A549 (cell line): Measurements from ENCODE around the gene SELENOW. TPM values are rescaled to one million over a fixed set of nuclear protein-coding genes. Genes with fewer than 3 reads are reported as not detected.
"Not testable (repeated sequence)": the region's sequence is repeated elsewhere in the genome, so short reads cannot be mapped to it uniquely, and the experiment has no call there.

Experiments
- ATAC-seq, 2 experiments: fragments of 200-7000 bp in 1 of 2; fragments of >200 bp in 1 of 2; cut with Nextera tagmentation in 1 of 2; cut with Tn5 transposase in 1 of 2; 3 replicates each; pipeline versions ENCODE4 v1.8.0 to v1.9.1; 2018 to 2020; ENCODE audit warnings: mild to moderate bottlenecking in 1 of 2, moderate library complexity in 1 of 2
- CTCF ChIA-PET: fragments of 300-600 bp; sonication (Branson Sonifier 250); formaldehyde crosslinking; extraction: SDS; loops from one replicate; lab custom pipeline; 2021; ENCODE audit warnings: antibody characterized with exemption, inconsistent platforms; lab: Yijun Ruan, JAX
- POLR2A ChIA-PET: fragments of 350-600 bp; formaldehyde crosslinking; extraction: SDS; loops from one replicate; lab custom pipeline; 2021; ENCODE audit warnings: antibody characterized with exemption, inconsistent platforms; lab: Yijun Ruan, JAX
- DNase-seq, 2 experiments: peaks; one replicate each; pipeline versions ENCODE4 v3.0.0 to v3.0.0-alpha.2; 2011 to 2016; ENCODE audit warnings: low read depth in 1 of 2, low spot score in 1 of 2
- FAIRE-seq: peaks from 2 replicates; lab custom pipeline; 2011; peaks lifted over from hg19 to GRCh38; lab: Jason Lieb, UNC
- H3K27ac ChIP-seq, 2 experiments: fragments of >200 bp; sonication (Bioruptor Twin); formaldehyde crosslinking; 3 replicates each; pipeline ENCODE4 v1.5.1; 2016 to 2017
- H3K4me1 ChIP-seq: fragments of >200 bp; sonication (Bioruptor Twin); formaldehyde crosslinking; 3 replicates; pipeline ENCODE4 v1.6.1; 2016
- H3K4me2 ChIP-seq: fragments of >200 bp; sonication (Bioruptor Twin); formaldehyde crosslinking; 3 replicates; pipeline ENCODE4 v1.6.1; 2016
- H3K4me3 ChIP-seq: fragments of >200 bp; sonication (Bioruptor Twin); formaldehyde crosslinking; 3 replicates; pipeline ENCODE4 v1.5.1; 2016
- H3K9me3 ChIP-seq: fragments of >200 bp; sonication (Bioruptor Twin); formaldehyde crosslinking; 3 replicates; pipeline ENCODE4 v1.6.1; 2016
- CBX2 ChIP-seq: fragments of 200-600 bp; sonication (generic); IDR thresholded peaks from 2 replicates; pipeline ENCODE4 v1.6.1; 2016; ENCODE audit warnings: low read depth, mild to moderate bottlenecking, borderline replicate concordance
- CTCF ChIP-seq: fragments of >200 bp; sonication (Bioruptor Twin); formaldehyde crosslinking; IDR thresholded peaks from 3 replicates; pipeline ENCODE4 v1.5.1; 2016
- FOSL2 ChIP-seq, 2 experiments: fragments of 450-650 bp in 1 of 2; fragments of >200 bp in 1 of 2; sonication (Bioruptor Twin) in 1 of 2; formaldehyde crosslinking; IDR thresholded peaks; 2 replicates each; pipeline versions ENCODE4 v1.5.0 to v1.6.1; 2016 to 2020; ENCODE audit warnings: mild to moderate bottlenecking in 1 of 2, moderate library complexity in 1 of 2
- KDM1A ChIP-seq: fragments of 200-600 bp; sonication (generic); IDR thresholded peaks from 2 replicates; pipeline ENCODE4 v1.6.1; 2016; ENCODE audit warnings: low read depth, mild to moderate bottlenecking
- MYC ChIP-seq: IDR thresholded peaks from 2 replicates; pipeline ENCODE4 v1.6.1; 2012; ENCODE audit warnings: mild to moderate bottlenecking, inconsistent platforms, low read length, improper control_type of control experiment, borderline replicate concordance
- RAD21 ChIP-seq, 2 experiments: fragments of >200 bp in 1 of 2; sonication (Bioruptor Twin) in 1 of 2; formaldehyde crosslinking in 1 of 2; IDR thresholded peaks in 1 of 2; conservative IDR thresholded peaks in 1 of 2; 2 replicates in 1 of 2; 3 replicates in 1 of 2; pipeline ENCODE4 v1.6.1; 2012 to 2018; ENCODE audit warnings: inconsistent platforms in 1 of 2
- RARB ChIP-seq: fragments of 250-450 bp; sonication (Bioruptor Pico); IDR thresholded peaks from 2 replicates; pipeline ENCODE4 v1.8.0; 2021; ENCODE audit warnings: mild to moderate bottlenecking, moderate library complexity
- RCOR1 ChIP-seq: fragments of 150-350 bp; IDR thresholded peaks from 2 replicates; pipeline ENCODE4 v1.6.1; 2014; ENCODE audit warnings: antibody characterized with exemption, low read length, low read depth
- REST ChIP-seq: fragments of 200-600 bp; sonication (generic); IDR thresholded peaks from 2 replicates; pipeline ENCODE4 v1.6.1; 2016; ENCODE audit warnings: antibody characterized with exemption, mild to moderate bottlenecking, moderate library complexity
- RFX5 ChIP-seq: fragments of 450-650 bp; IDR thresholded peaks from 2 replicates; pipeline ENCODE4 v1.7.1; 2014; ENCODE audit warnings: antibody characterized with exemption, mild to moderate bottlenecking, moderate library complexity
- SREBF2 ChIP-seq: fragments of 450-650 bp; IDR thresholded peaks from 2 replicates; pipeline ENCODE4 v1.6.1; 2014; ENCODE audit warnings: mild to moderate bottlenecking, moderate library complexity
- USF2 ChIP-seq: fragments of 450-650 bp; IDR thresholded peaks from 2 replicates; pipeline ENCODE4 v1.6.1; 2014; ENCODE audit warnings: antibody characterized with exemption
- ZC3H11A ChIP-seq: fragments of 450-650 bp; IDR thresholded peaks from 2 replicates; pipeline ENCODE4 v1.6.1; 2014; ENCODE audit warnings: antibody characterized with exemption, mild to moderate bottlenecking
- ZFP36 ChIP-seq: fragments of 450-650 bp; IDR thresholded peaks from 2 replicates; pipeline ENCODE4 v1.6.1; 2014; ENCODE audit warnings: borderline replicate concordance; ENCODE audit not compliant: partially characterized antibody
- ZNF302 ChIP-seq: fragments of 250-450 bp; sonication (Bioruptor Pico); IDR thresholded peaks from 2 replicates; pipeline ENCODE4 v1.9.0; 2021; ENCODE audit warnings: inconsistent platforms, mild to moderate bottlenecking, moderate library complexity
- WGBS: methylation state at CpG from one replicate; pipeline ENCODE4 v1.1.6; 2017; ENCODE audit errors: missing lambda C conversion rate; 5-methylcytosine and 5-hydroxymethylcytosine counted together
- polyA plus RNA-seq, 4 experiments: library from polyadenylated mRNA; depleted of rRNA in 3 of 4; stranded (reverse); fragments of >200 nt; fragmentation: RNase III in 1 of 4; extraction: RNeasy Plus Mini Kit Qiagen cat#74134 plus additional on column Dnase treatment in 1 of 4; gene quantifications; 2 replicates in 3 of 4; 3 replicates in 1 of 4; pipeline ENCODE4 v1.2.3, GENCODE V29; 2011 to 2017
- TF ChIP-seq, protein P1 (sequence below): fragments of 250-450 bp; sonication (Bioruptor Pico); IDR thresholded peaks from 2 replicates; pipeline ENCODE4 v1.5.0; 2021; ENCODE audit warnings: mild to moderate bottlenecking, moderate library complexity, borderline replicate concordance

Gene SELENOW
- polyA plus RNA-seq, 2 of the 4 experiments (the other 2 are of a cell fraction), result 114 to 155 TPM

- Histone ChIP-seq H3K4me2 (peak overlapping the region; percentile 25; the same call in 2 of the 3 replicates), H3K27ac (no peak overlapping the region)
- no peak for FAIRE-seq
- TF ChIP-seq ZFP36 (no peak), CTCF (peak; percentile 31), RFX5 (no peak), RAD21 (conservative IDR thresholded peaks at IDR 0.05 in 1 of 2, IDR thresholded peaks at IDR 0.05 in 1 of 2) (0 out of 5 replicates have a peak, but pooled peaks of 1 of the 2 experiments have one; percentile 9), ZNF302 (no peak), MYC (no peak)
- TF ChIP-seq, all 56 proteins: peak for 2
- H3K9me3 ChIP-seq, result no peaks in the 10 kb centered on the region
- H3K4me3 ChIP-seq, result no peak overlapping the region
- H3K4me1 ChIP-seq, result no peaks in the 10 kb centered on the region; the same call in 2 of the 3 replicates
- peak in 1 of 2 experiments; percentile 52; a peak in 3 of 6 replicates for ATAC-seq
- no peak for DNase-seq
- CTCF ChIA-PET, result interaction anchor here (0.6 to 7.4 kb wide), 23 partner anchors 8 to 380 kb away, joined by 3 to 42 read pairs (median 5); partner anchors contain the start of gene EHD2
- POLR2A ChIA-PET, result no interaction called here
- WGBS, result 25% methylated on average over 7 of the region's 7 CpGs
Measured at GRCh38 chr19:47813995-47814328, 35.5 kb downstream of the SELENOW start.

DNA sequence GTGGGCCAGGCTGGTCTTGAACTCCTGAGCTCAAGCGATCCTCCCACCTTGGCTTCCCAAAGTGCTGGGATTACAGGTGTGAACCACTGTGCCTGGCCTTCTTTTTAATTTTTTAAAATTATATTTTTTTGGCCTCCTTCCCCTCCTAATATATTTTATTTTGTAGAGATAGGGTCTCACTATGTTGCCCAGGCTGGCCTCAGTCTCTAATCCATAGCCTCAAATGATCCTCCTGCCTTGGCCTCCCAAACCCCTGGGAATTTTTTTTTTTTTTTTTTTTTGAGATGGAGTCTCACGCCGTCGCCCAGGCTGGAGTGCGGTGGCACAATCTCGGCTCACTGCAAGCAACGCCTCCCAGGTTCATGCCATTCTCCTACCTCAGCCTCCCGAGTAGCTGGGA, 37.8 kb downstream of the SELENOW start:
- POLR2A ChIA-PET, result interaction anchor here (0.6 kb wide), 1 partner anchor 46 kb away, joined by 4 read pairs; no protein-coding TSS in a partner anchor
- WGBS, result 83% methylated on average over 8 of the region's 8 CpGs
- not testable (repeated sequence) for H3K4me1 ChIP-seq, H3K27ac ChIP-seq, ATAC-seq, H3K9me3 ChIP-seq, H3K4me3 ChIP-seq, FAIRE-seq, DNase-seq, H3K4me2 ChIP-seq
- CTCF ChIA-PET, result interaction anchor here (0.6 to 7.4 kb wide), 6 partner anchors 22 to 380 kb away, joined by 3 to 42 read pairs (median 6); no protein-coding TSS in a partner anchor

- H3K4me1 ChIP-seq, ATAC-seq, DNase-seq, FAIRE-seq, POLR2A ChIA-PET, H3K4me3 ChIP-seq, H3K4me2 ChIP-seq, H3K9me3 ChIP-seq, H3K27ac ChIP-seq: not testable (repeated sequence)
- CTCF ChIA-PET, result interaction anchor here (1.3 to 7.4 kb wide), 2 partner anchors 19 to 45 kb away, joined by 3 to 42 read pairs; no protein-coding TSS in a partner anchor
- 52% methylated on average over 1 of the region's 1 CpG for WGBS
Measured at GRCh38 chr19:47818221-47818620, 39.7 kb downstream of the SELENOW start.

- H3K4me3 ChIP-seq, result no peak overlapping the region
- ChIA-PET POLR2A (no interaction called here), CTCF (interaction anchor here (0.8 to 1.9 kb wide), 6 partner anchors 9 to 138 kb away, joined by 3 to 8 read pairs (median 4); no protein-coding TSS in a partner anchor)
- no peak for FAIRE-seq
- no peak overlapping the region for H3K4me2 ChIP-seq
- 0 out of 6 replicates have a peak, but pooled peaks of 1 of the 2 experiments have one; percentile 6 for ATAC-seq
- H3K9me3 ChIP-seq, result no peaks in the 10 kb centered on the region
- no peak for DNase-seq
- H3K4me1 ChIP-seq, result no peaks in the 10 kb centered on the region
- WGBS, result 40% methylated on average over 10 of the region's 10 CpGs
- no peak overlapping the region for H3K27ac ChIP-seq
- TF ChIP-seq KDM1A (no peak), ZFP36 (no peak), CTCF (no peak), SREBF2 (no peak), ZC3H11A (no peak), RCOR1 (no peak), RARB (no peak), FOSL2 (IDR thresholded peaks at IDR 0.05) (no peak), FOSL2 (CRISPR knock-in tag; IDR thresholded peaks at IDR 0.05) (no peak), USF2 (no peak), CBX2 (no peak), REST (no peak)
- TF ChIP-seq, protein P1, sequence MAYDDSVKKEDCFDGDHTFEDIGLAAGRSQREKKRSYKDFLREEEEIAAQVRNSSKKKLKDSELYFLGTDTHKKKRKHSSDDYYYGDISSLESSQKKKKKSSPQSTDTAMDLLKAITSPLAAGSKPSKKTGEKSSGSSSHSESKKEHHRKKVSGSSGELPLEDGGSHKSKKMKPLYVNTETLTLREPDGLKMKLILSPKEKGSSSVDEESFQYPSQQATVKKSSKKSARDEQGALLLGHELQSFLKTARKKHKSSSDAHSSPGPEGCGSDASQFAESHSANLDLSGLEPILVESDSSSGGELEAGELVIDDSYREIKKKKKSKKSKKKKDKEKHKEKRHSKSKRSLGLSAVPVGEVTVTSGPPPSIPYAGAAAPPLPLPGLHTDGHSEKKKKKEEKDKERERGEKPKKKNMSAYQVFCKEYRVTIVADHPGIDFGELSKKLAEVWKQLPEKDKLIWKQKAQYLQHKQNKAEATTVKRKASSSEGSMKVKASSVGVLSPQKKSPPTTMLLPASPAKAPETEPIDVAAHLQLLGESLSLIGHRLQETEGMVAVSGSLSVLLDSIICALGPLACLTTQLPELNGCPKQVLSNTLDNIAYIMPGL (CRISPR knock-in tag), result no peak
Measured at GRCh38 chr19:47819858-47820257, 41.4 kb downstream of the SELENOW start.
